SH-SY5Y (cell line): ENCODE results near the gene OR2AE1.

Experiments
- GATA2 ChIP-seq: IDR thresholded peaks from 2 replicates; pipeline ENCODE4 v1.6.1; 2011; ENCODE audit warnings: mild to moderate bottlenecking, low read depth, low read length
- GATA3 ChIP-seq: IDR thresholded peaks from 2 replicates; pipeline ENCODE4 v1.6.1; 2011; ENCODE audit warnings: low read depth, mild to moderate bottlenecking, low read length, moderate library complexity

- no peak for TF ChIP-seq GATA2
- no peak for TF ChIP-seq GATA3
Measured at GRCh38 chr7:99868246-99868645, 8.6 kb downstream of the OR2AE1 start.
